ENCODE measurements around the gene SOAT1.
A peak's percentile ranks its signal among the peaks of the same experiment; 100 is the strongest.

SOAT1 gene

DNA sequence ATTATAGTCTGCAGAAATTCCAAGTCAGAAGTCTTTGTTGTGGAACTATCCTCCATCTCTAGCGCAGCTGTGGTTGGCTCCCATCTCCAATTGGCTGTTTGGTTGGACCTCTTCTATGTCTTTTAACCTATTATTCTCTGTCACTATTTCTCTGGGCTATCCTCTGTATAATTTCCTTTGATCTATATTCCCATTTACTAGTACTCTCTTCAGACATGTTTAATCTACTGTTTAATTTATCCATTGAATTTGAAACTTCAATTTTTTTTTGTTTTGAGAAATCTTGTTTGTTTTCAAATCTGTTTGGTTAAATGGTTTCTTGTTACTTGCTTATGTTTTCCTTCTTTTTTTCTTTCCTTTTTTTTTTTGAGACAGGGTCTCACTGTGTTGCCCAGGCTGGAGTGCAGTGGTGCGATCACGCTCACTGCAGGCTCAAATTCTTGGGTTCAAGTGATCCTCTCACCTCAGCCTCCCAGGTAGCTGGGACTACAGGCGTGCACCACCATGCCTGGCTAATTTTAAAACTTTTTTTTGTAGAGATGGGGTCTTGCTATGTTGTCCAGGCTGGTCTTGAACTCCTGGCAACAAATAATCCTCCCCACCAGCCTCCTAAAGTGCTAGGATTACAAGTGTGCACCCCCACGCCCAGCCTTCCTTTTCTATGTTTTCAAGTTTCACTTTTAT is 28.1 kb downstream of the SOAT1 start:
- TF ChIP-seq, protein P1, sequence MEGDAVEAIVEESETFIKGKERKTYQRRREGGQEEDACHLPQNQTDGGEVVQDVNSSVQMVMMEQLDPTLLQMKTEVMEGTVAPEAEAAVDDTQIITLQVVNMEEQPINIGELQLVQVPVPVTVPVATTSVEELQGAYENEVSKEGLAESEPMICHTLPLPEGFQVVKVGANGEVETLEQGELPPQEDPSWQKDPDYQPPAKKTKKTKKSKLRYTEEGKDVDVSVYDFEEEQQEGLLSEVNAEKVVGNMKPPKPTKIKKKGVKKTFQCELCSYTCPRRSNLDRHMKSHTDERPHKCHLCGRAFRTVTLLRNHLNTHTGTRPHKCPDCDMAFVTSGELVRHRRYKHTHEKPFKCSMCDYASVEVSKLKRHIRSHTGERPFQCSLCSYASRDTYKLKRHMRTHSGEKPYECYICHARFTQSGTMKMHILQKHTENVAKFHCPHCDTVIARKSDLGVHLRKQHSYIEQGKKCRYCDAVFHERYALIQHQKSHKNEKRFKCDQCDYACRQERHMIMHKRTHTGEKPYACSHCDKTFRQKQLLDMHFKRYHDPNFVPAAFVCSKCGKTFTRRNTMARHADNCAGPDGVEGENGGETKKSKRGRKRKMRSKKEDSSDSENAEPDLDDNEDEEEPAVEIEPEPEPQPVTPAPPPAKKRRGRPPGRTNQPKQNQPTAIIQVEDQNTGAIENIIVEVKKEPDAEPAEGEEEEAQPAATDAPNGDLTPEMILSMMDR (IDR thresholded peaks at IDR 0.05; ENCODE audit: low read depth, low read length): no peak
- no peak overlapping the region for H3K4me3 ChIP-seq (ENCODE audit: low read depth, low read length)

DNA sequence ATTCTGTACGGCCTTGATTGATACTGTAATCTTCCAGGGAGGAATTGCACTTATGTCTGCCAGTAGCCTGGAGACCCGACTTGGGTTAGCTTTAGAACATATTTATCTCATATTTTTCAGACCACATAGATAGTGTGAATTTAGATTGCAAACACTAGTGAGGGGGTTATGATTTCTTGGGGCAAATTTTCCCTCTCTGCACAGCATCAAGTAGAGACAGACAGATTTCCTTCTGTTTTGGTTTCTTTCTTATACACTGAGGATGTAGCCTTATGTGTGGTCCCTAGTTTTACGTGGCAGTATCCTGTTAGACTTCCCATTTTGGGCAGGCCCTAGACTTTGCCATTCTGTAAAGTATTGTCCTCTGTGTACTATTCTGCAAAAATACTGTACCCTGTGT is 29.0 kb downstream of the SOAT1 start:
- H3K4me3 ChIP-seq (ENCODE audit: low read depth, low read length): peak overlapping the region; percentile 47
- TF ChIP-seq, protein P1 (IDR thresholded peaks at IDR 0.05; ENCODE audit: low read depth, low read length): no peak

DNA sequence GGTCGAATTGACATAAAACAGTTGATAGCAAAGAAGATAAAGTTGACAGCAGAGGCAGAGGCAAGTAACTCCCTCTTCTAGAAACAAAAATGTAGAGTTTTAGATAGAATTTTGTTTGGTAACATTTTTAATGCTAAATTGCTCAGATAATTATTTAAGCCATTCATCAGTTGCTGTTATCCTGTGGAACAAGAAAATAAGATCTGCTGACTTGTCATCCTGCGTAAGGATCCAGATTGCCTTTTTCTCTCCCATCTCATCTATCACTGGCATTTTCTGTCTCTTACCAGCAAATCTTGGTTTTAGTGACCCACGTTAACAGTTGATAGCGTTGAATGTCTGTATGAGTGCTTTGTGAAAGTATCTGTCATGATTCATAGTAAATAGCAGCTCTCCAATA is 29.8 kb downstream of the SOAT1 start:
- H3K4me3 ChIP-seq (ENCODE audit: low read depth, low read length): no peak overlapping the region

DNA sequence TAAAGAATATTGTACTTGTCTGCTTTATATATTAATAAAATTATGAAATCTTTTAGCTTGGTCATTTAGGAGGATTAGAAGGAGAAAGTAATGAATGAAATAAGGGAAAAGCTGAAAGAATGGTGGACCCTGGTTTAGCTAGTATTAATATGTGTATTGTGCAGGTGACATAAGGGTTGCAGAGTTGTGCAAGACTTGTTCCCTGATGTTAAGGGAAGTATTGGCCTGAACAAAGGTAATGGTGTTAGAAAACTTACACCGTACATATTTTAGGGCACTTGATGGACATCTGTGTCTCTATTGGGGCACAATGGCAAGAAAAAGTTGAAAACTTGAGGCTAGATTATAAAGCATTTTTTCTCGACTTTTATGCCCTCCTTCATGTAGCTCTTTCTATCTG is 32.2 kb downstream of the SOAT1 start:
- TF ChIP-seq, protein P1 (IDR thresholded peaks at IDR 0.05; ENCODE audit: low read depth, low read length): no peak

More for the DNA sequence above, 29.8 kb downstream of the SOAT1 start:
- TF ChIP-seq, protein P1 (IDR thresholded peaks at IDR 0.05; ENCODE audit: low read depth, low read length): no peak

GRCh38 chr1:179326746-179327145 is 33.1 kb downstream of the SOAT1 start:
- TF ChIP-seq, protein P1 (IDR thresholded peaks at IDR 0.05; ENCODE audit: low read depth, low read length): no peak

More for the DNA sequence above, 32.2 kb downstream of the SOAT1 start:
- no peak overlapping the region for H3K4me3 ChIP-seq (ENCODE audit: low read depth, low read length)

GRCh38 chr1:179327196-179327595 is 33.6 kb downstream of the SOAT1 start:
- no peak overlapping the region for H3K4me3 ChIP-seq (ENCODE audit: low read depth, low read length)
- TF ChIP-seq, protein P1 (IDR thresholded peaks at IDR 0.05; ENCODE audit: low read depth, low read length): no peak

More at GRCh38 chr1:179326746-179327145, 33.1 kb downstream of the SOAT1 start:
- no peak overlapping the region for H3K4me3 ChIP-seq (ENCODE audit: low read depth, low read length)

DNA sequence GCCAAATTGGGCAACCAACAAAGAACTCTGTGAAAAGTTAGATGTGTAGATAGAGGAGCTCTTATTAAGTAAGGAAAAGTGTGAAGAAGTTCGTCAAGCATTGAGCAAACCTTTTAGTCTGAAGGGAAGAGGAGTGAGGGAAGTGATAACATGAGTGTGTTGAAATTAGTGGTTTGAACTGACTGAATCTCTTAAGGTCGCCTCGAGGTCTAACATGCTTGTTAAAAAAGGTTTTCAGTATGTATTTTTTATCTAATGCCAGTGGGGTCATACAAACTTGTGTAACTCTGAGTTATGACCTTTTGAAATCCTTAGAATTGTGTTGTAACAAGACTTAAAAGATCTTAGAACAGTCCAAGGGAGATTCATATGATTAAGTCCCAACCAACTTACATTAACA is 34.1 kb downstream of the SOAT1 start:
- H3K4me3 ChIP-seq (ENCODE audit: low read depth, low read length): no peak overlapping the region
- TF ChIP-seq, protein P1 (IDR thresholded peaks at IDR 0.05; ENCODE audit: low read depth, low read length): no peak
